Activated CD4-positive, CD25-positive, alpha-beta regulatory T cell treated with anti-CD3 and anti-CD28 coated beads, Interleukin-2, amount 50 U/mL, for 72 hours (primary cell): ENCODE results near the gene C3AR1.
"Not testable (repeated sequence)": the region's sequence is repeated elsewhere in the genome, so short reads cannot be mapped to it uniquely, and the experiment has no call there.

ENCODE experiments used
- DNase-seq: peaks from one replicate; pipeline ENCODE4 v3.0.0; 2021

C3AR1 gene

GRCh38 chr12:8026291-8026900, 39.8 kb downstream of the C3AR1 start:
- DNase-seq: peak; percentile 87

GRCh38 chr12:8018666-8019581, 47.2 kb downstream of the C3AR1 start:
- no peak for DNase-seq

- DNase-seq: not testable (repeated sequence)
Measured at GRCh38 chr12:8018213-8018612, 47.9 kb downstream of the C3AR1 start.

GRCh38 chr12:8014836-8015235, 51.3 kb downstream of the C3AR1 start:
- no peak for DNase-seq

GRCh38 chr12:8012651-8013309, 53.4 kb downstream of the C3AR1 start:
- no peak for DNase-seq

GRCh38 chr12:8011331-8011730, 54.8 kb downstream of the C3AR1 start:
- no peak for DNase-seq
